Mammary epithelial cell (primary cell): ENCODE data around the gene TAX1BP3.

Source experiments
- EZH2 ChIP-seq: IDR thresholded peaks from 2 replicates; pipeline ENCODE4 v1.6.1; 2012; ENCODE audit warnings: low read length, inconsistent platforms, borderline replicate concordance
- TF ChIP-seq, protein P1 (sequence below), 2 donors: IDR thresholded peaks in 1 of 2; conservative IDR thresholded peaks in 1 of 2; 2 replicates each; pipeline ENCODE4 v1.5.1; 2011 to 2012; ENCODE audit warnings: inconsistent platforms in 2 of 2, low read length in 2 of 2, mild to moderate bottlenecking in 2 of 2, control low read depth in 1 of 2, low read depth in 1 of 2; ENCODE audit not compliant: insufficient read depth in 1 of 2; ENCODE audit errors: extremely low read depth in 1 of 2

DNA sequence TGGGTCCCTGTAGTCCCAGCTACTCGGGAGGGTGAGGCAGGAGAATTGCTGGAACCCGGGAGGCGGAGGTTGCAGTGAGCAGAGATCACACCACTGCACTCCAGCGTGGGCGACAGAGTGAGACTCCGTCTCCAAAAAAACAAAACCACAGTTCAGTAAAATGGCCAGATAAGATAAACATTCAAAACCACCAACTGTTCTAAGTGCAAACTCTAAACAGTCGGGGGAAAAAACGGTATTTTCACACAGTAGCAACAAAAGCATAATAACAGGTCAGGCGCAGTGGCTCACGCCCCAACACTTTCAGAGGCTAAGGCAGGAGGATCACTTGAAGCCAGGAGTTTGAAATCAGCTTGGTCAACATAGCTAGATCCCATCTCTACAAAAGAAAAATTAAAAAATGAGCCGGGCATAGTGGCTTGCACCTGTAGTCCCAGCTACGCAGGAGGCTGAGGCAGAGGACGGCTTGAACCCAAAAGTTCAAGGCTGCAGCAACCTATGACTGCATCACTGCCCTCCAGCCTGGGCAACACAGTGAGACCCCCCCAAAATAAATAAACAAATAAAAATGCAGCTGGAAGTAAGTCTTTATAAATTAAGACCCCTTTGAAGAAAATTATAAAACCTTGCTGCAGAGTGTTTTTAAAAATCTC, 44.6 kb upstream of the TAX1BP3 start:
- TF ChIP-seq, protein P1, sequence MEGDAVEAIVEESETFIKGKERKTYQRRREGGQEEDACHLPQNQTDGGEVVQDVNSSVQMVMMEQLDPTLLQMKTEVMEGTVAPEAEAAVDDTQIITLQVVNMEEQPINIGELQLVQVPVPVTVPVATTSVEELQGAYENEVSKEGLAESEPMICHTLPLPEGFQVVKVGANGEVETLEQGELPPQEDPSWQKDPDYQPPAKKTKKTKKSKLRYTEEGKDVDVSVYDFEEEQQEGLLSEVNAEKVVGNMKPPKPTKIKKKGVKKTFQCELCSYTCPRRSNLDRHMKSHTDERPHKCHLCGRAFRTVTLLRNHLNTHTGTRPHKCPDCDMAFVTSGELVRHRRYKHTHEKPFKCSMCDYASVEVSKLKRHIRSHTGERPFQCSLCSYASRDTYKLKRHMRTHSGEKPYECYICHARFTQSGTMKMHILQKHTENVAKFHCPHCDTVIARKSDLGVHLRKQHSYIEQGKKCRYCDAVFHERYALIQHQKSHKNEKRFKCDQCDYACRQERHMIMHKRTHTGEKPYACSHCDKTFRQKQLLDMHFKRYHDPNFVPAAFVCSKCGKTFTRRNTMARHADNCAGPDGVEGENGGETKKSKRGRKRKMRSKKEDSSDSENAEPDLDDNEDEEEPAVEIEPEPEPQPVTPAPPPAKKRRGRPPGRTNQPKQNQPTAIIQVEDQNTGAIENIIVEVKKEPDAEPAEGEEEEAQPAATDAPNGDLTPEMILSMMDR (conservative IDR thresholded peaks at IDR 0.05 in 1 of 2, IDR thresholded peaks at IDR 0.05 in 1 of 2; ENCODE audit: extremely low read depth in 1 of 2, insufficient read depth in 1 of 2, low read depth in 1 of 2, low read length in 2 of 2): no peak
- TF ChIP-seq EZH2: no peak
